HG02852 (cell line): ENCODE data around the gene TMPRSS13.
"Not testable (repeated sequence)": the region's sequence is repeated elsewhere in the genome, so short reads cannot be mapped to it uniquely, and the experiment has no call there.

ENCODE experiments used
- ATAC-seq: cut with Tn5 transposase; IDR thresholded peaks from one replicate; pipeline ENCODE4 v1.9.1; 2021; ENCODE audit warnings: mild to moderate bottlenecking, moderate library complexity; ENCODE audit not compliant: unreplicated experiment

The TMPRSS13 gene

DNA sequence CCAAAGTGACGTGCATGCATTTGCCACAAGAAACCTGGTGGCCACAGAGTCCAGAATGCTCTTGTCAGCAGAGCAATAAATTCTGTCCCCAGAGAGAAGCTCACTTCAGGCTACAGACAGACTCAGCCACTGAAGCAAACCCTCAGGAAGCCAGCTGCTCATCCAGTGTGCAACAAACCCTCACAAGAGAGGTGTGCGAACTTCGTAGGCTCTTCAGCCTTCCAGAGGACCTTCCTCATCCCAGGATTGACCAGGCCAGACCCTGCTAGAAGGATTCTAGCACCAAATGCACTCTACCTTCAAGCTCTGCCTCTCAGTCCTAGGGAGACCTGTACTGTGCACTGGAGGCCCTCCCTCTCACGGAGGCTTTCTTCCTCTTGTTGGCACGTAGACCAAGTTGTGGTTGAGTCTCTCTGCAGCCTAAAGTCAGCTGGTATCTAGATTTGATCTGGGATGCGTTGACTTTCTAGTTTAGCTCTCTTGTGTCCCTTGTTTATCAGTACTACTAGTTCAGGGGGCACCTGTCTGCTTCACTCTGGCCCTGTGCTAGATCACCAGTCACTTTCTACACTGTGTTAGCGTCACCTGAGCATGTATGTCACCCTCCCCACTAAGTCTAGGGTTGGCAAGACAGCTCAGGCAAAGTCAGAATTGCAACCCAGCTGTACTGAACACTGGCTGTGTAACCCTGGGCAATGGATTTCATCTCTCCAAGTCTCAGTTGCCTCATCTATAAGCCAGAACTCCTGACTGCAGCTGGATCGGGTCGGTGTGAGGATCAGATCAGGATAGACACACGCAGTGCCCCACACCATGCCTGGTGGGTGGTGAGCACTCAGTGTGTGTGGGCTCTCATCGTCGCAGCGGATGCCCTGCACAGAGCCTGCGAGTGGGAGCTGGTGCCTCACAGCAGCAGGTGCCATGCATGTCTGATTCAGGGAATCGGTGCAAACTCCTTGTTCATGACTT lies 22.1 kb upstream of the TMPRSS13 start:
- no peak for ATAC-seq

DNA sequence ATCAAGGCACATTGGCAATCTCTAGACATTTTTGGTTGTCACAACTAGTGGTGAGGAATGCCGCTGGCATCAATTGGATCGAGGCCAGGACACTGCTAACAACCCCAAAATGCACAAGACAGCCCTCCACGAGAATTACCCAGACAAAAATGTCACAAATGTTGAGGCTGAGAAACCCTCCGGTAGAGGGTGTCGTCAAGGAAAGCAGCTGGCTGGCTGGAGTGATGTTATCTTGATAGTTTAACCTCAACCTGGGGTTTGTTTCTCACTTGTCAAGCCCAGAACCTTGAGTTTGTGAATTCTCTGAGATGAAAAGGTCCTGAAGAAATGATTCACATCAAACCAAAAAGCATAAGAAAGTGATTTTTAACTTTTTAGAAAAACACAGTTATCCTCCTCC lies 21.1 kb upstream of the TMPRSS13 start:
- no peak for ATAC-seq

DNA sequence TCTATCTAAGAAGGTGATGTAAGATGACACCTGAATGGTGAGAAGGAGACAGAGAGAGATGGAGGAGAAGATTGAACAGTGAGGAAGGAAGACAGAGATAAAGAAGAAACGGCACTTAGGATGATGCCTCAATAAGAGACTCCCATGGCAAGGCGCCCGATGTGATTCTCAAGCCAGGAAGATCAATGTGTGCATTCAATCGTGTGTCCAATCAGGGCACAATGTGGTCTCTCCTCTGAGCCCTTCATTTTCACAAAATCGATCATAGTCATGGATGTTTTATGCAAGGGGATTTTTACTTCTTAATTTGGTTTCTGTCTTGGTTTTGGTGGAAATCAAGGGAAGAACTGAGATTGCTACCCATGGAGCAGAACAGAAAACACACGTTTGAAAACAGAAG lies 19.9 kb upstream of the TMPRSS13 start:
- no peak for ATAC-seq

DNA sequence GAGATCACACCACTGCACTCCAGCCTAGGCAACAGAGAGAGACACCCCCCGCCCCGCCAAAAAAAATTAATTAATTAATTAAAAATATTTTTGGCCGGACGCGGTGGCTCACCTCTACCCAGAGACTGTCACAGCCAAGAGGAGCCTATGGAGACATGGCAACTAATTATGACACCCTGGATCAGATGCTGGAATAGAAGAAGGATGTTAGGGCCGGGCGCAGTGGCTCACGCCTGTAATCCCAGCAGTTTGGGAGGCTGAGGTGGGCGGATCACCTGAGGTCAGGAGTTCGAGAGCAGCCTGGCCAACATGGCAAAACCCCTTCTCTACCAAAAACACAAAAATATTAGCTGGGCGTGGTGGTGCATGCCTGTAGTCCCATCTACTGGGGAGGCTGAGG lies 19.3 kb upstream of the TMPRSS13 start:
- ATAC-seq, result not testable (repeated sequence)

DNA sequence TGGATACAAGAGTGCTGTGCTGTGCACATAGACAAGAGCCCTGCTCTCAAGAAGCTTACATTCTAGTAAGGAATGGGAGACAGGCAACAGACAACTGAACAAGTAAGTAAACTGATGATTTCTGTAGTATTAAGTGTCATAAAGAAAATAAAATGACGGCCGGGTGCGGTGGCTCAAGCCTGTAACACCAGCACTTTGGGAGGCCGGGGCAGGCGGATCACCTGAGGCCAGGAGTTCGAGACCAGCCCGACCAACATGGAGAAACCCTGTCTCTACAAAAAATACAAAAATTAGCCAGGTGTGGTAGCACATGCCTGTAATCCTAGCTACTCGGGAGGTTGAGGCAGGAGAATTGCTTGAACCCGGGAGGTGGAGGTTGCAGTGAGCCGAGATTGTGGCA lies 18.5 kb upstream of the TMPRSS13 start:
- ATAC-seq, result not testable (repeated sequence)

DNA sequence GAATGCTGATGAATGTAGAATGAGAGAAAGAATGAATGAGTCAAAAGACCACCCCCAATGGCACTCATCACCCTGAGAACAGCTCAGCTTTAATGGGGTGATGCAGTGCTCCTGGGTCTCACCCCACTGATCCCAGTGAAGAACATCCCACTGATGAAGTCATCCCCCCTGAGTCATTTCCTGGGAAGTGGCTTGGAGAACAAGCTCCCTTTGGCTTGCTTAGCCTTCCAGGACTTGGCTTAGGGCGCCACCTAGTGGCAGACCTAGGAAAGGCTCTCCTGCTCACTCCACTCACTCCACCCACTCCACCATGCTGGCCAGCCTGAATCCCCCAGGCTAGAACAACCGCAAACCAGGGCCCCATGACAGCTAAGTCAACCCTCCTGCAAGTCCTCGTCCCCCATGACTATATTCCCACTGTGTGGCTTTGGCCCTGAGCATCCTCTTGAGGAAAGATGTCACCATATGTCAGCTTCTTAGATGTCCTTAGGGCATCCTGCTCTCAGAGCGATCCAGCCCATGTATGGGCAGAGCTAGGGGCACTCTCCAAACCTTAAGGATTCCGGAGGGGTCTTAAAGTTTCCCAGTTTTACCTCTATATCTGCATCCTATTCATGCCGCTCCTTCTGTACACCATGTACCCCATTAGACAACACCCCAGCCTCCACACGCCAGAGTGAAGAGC lies 17.8 kb upstream of the TMPRSS13 start:
- ATAC-seq, result no peak

DNA sequence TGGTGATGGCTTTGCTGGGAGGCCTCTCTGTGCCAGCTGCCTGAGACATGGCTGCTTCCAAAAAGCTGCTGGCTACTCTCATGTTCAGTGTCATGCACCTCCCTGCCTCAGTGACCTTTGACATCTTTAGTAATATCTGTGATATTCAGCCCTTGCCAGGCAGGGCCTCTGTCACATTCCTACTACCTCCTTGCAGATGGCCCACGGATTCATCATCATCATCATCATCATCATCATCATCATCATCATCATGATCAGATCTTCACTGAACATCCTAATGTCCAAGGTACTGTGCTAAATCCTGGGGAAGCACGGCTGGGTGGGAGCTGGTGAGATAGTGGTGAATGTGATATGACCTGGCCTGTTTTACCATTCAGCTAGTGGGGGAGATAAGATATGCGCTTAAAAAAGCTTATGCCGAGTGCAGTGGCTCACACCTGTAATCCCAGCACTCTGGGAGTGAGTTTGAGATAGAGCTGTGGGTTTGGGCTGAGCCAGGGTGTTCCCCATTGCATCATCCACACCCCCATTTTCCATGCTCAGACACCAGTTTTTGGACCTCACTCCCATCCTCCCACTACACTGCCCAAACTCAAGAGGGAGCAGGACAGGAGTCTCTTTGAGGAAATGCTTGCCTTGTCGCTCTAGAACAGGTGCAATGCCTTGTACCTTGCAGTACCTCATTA lies 17.1 kb upstream of the TMPRSS13 start:
- ATAC-seq, result no peak

DNA sequence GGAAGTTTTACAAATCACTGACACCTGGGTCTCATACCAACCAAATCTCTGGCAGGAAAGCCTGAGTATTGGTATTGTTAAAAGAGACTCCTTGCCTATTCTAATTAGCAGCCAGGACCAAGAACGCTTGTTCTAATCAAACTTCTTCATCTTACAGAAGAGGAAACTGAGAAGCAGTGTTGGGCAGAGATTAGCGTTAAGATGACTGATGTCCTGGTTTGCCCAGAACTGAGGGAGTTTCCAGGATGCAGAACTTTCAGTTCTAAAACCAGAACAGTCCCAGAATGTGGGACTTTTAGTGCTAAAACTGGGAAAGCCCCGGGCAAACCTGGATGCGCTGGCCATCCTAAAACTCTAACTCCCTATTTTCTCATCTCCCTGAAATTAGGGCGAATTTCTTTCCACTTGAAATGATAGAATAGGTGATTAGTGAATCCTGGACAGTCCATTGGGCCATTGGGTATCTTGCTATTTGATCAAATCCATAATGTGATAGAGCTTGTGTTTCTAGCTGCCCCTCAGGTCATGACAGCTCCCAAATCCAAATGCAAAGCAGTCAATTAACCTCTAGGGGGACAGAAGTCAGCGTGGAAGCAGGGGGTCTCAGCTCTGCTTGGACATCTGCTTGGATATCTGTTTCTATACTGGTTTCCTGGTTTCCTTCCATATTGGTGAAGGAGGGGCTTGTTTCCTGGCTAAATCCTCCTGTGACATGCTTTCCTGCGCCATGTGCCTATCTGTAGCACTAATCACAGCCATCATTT lies 16.0 kb upstream of the TMPRSS13 start:
- no peak for ATAC-seq

DNA sequence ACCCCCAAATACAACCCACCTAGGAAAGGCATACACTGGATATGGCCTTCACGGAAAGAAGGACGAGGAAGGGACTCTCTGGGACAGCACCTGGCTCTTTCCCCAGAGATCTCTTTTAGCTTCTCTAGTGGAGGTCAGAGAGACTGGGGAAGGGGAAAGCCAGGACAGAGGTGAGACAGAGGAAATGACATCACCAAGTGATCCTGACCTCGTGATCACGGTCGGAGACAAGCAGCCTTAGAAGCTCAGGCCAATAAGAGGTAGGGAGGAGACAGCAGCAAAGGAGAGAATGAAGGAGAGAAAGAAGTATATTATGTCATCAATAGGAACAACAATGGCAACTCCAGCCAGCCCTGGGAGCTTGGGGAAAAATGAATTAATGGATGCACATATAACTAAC lies 15.4 kb upstream of the TMPRSS13 start:
- ATAC-seq, result no peak

DNA sequence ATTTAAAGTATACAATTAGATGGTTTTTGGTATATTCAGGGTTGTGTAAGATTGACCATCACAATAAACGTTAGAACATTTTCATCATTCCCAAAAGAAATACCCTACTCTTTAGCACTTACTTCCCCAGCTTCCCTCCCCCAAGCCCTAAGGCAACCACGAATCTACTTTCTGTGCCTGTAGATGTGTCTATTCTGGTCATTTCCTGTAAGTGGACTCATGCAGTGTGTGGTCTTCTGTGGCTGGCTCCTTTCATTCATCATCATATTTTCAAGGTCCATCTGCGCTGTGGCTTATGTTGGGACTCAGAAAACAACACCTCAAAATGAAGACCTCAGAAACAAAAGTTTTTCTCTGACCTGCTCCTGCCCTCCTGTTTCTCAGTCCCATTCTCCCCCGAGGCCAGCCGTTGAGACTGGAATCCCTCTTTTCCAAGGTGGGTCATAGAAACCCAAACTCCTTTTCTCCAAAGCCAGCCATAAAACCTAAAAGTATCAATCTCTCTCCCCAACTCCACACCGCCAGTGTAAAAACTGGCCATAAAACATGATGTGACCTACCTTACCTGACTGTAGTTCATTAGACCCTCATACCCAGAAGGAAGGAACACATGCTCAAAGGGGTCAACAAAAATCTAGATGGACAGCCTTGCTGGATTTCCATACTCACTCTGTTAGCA lies 12.9 kb upstream of the TMPRSS13 start:
- ATAC-seq, result no peak

DNA sequence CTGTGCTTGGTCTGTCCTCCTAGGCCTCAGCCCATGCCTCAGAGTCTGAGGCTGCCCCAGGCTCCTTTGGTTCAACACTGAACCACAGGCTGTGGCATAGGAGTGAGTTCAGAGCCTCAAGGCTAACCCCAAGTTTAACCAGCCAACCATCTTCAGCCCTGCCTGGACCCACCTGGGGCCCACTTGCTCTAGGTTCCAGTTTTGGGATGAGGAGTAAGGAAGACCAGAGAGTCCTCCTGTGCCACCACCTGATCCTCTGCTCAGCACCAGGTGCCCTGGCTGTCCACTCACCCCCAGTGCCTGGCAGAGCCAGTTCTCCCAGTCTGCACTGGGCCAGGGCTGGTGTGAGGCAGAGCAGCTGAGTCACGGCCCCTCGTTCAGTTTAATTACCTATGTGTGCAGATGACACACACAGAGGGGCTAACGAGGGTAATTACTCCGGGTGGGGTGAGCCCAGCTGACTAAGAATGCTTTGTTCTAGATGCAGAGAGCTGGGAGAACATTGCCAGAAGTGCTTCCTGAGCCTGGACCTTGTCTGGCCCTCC lies 12.0 kb upstream of the TMPRSS13 start:
- no peak for ATAC-seq

DNA sequence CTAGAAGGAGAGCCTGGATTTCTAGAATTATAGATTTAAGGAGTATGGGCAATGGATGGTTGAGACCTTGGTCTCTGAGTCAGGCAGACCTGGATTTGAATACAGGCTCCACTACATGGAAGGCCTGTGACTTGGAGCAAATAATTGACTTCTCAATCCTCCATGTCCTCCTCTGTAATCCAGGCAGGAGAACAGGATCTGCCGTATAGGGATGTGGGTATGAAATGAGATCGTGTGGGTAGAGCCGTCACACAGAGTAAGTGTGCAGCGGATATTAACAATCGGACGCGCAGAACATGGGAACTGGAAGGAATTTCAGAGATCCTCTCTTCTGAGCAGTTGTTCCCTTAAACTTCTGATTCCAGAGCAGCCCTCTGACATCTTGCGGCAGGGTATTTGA lies 11.5 kb upstream of the TMPRSS13 start:
- ATAC-seq, result no peak

DNA sequence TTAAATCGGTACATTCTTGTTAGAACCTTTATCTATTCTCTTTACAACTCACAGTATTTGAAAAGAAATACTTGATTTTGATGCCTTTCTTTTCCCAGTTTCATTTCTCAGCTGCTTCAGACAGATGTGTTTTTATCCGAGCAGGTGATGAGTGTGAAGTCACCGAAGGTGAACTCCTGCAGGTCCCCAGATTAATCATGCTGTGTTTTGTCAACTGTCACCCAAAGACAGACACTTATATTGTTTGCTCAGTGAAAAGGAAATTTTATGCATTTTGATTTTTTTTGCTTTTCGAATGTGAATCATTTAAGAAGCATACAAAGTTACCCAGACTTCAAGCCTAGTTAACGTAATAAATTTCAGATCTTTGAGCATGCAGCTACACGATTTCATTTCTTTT lies 7.8 kb upstream of the TMPRSS13 start:
- no peak for ATAC-seq

DNA sequence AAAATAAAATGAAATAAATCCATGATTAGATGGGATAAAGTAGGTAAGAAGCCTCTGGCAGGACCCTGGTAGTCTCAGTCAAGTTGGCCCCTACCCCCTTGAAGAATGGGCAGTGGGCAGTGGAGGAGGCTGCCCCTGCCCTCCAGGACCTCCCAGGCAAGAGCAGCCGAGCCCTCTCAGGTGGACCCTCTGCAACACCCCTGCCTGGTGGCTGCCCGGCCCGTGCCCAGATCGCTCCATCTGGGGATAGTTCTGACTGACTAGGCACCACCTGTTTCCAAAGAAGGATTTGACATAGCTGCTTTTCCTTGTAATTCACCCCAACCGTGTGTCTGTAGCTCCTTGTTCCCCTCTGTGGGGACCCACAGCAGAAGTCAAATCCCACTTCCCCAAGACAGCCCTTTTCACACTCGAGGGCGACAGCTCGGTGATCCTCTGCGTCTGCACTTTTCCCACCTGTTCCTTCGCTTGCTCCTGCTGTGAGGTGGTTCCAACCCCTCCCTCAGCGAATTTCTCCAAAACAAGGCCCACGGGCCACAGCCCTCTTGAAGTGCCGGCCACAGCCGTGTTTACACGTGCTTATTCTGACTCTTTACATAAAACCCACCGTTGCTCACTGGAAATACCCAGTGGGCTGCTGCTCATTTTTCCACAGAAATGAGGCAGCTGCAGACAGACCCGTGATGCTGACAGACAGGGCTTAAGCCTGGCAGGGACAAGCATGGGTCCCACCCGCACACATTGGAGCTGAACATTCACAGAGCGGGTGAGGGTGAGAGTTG lies 5.5 kb upstream of the TMPRSS13 start:
- no peak for ATAC-seq

DNA sequence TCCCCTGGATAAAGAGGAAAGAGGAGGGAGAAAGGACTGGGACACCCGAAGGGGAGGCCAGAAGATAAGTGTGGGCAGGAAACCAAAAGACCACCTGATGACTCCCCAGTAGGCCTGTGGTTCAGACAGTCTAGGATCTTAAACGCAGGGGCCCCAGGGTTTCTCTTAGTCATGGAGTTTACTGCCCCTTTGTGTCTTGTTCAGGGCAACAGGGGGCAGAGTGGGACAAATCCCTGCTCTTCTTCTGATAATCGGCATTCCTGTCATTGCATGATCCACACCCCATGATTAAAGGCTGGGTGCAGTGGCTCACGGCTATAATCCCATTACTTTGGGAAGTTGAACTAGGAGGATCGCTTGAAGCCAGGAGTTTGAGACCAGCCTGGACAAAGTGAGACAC lies 4.7 kb upstream of the TMPRSS13 start:
- ATAC-seq, result no peak

DNA sequence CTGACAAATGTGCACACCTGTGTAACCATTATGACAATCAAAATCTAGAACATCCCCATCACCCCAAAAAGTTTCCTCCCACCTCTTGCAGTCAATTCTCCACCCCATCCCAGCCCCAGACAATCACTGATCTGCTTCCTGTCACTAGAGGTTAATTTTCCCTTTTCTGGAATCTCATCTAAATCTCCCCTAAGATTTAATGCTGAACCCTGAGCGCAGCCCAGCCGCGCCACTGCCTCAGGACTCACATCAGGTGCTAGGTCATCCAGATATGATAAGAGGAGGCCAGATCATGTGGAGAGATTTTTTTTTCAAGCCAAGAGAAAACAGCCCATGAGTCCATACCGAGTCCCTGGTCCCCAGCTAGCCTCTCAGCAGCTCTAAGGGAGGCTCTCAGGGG lies 4.3 kb upstream of the TMPRSS13 start:
- no peak for ATAC-seq

DNA sequence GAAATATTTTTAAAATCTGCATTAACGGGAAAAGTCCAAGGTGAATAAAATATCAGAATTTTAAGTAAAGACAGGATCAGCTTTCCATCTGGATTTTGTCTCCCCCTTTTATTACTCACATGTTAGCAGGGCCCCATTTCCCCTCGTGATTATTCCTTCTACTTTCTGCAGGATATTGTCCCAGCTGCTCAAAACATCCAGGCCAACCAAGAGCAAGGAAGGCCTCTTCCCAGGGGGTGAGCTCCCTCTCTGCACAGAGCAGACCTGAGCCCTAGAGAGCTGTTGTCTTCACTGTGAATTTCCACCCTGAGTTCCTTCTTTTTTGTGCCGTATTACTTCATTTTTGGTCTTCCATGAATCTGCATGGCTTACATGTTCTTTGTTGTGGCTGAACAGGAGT lies 3.7 kb upstream of the TMPRSS13 start:
- ATAC-seq, result no peak

DNA sequence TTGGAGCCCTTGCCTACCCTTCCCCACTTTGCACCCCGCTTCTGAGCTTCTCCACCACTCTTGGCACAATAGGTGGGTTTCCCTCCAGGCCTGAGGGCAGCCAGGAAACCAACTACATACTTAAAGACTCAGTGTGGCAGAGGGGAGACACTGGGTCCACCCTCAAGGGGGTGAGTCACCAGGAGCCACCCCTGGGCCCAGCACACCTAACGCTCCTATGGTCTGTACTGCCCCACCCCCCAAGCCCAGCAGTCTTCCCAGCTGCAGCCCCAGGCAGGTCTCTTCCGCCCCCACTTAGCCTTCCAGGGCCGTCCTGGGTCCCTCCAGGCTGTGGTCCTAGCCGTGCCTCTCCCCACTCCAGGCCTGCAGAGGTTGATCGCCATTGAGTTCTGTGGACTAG lies 3.2 kb upstream of the TMPRSS13 start:
- ATAC-seq, result peak; percentile 12

DNA sequence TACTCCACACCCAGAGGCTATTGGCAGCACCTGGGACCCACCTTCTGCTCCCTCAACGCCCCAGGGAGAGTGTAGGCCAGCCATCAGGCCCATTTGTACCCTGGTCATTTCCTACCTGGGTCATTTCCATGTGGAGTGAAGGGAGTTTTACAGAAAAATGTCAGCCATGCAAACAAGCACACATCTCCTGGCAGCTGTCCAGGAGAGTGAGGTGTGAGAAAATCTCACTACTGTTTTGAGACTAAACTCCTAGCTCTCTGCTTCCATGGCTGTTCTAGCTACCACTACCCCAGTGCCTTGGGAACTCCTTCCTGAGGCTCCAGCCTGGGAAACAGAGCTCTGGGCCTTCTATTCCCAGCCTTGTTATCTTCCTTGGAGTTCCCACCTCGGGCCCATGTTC lies 2.8 kb upstream of the TMPRSS13 start:
- ATAC-seq, result peak; percentile 67
